Activated CD4-positive, alpha-beta T cell treated with anti-CD3 and anti-CD28 coated beads for 1 hour (primary cell): ENCODE data around the gene MYO1A.
"Not testable (repeated sequence)": the region's sequence is repeated elsewhere in the genome, so short reads cannot be mapped to it uniquely, and the experiment has no call there.

ENCODE experiments used
- DNase-seq: peaks from one replicate; pipeline ENCODE4 v3.0.0-alpha.2; 2020

The MYO1A gene

GRCh38 chr12:56991319-56992246, 58.3 kb downstream of the MYO1A start:
- DNase-seq: no peak

GRCh38 chr12:56990648-56991318, 59.1 kb downstream of the MYO1A start:
- DNase-seq: no peak

DNA sequence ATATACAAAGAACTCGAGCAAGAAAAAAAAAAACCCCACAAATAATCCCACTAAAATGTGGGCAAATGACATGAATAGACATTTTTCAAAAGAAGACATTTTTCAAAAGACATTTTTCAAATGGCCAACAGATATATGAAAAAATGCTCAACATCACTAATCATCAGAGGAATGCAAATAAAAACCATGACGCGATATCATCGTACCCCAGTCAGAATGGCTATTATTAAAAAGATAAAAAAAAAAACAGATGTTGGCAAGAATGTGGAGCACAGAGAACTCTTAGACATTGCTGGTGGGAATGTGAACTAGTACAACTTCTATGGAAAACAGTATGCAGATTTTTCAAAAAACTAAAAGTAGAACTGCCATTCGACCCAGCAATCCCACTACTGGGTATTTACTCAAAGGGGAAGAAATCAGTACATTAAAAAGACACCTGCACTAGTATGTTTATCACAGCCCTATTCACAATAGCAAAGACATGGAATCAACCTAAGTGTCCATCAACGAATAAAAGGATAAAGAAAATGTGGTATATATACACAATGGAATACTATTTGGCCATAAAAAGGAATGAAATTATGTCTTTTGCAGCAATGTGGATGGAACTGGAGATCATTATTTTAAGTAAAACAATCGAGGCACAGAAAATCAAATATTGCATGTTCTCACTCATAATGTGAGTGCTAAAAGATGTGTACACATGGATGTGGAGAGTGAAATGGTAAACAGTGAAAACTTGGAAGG, 59.9 kb downstream of the MYO1A start:
- DNase-seq: no peak

DNA sequence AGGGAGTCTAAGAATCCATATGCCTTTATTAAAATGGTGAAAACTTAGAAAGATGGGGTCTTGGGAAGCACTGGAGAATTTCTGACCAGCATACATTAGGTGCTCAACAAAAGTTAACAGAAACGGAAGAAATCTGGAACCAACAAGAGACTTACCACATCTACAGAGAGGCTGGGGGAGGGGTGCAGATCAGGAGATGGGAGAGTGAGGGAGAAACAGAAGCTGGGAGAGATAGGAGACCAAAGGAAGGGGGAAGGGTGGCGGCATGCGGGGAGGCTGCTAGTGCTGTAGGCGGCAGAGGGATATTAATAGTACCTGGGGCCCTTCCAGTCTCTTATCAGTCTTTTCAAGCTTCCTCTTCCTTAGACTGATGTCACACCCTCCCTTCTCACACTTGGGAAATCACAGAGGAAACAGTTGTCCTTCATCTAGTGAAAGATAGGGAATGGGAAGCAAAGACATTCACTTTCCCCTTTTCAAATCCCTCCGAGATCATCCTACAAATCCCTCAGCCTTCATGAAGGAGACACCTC, 61.7 kb downstream of the MYO1A start:
- DNase-seq: no peak

DNA sequence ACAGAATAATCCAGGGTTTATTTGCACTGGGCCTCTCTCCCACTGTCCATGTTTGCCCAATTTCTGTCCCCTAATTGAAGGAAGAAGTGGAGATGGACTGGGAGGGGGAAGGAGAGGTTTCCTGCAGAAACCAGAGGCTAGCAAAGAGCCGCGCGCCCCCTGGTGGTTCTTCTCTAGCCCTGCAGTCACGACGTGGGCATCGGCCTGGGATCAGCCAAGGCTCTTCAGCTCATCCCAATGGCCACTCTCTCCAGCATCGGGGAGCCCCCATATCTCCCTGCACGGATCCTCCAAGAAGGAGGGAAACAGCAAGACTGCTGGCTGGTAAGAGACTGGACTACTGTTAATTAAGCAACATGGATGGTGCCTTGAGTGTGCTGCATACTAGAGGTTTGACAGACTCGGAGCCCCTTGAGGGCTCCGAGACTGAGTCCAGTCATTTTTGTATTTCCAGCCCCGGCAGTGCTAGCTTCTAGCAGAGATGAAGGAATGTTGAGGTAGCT, 62.3 kb downstream of the MYO1A start:
- peak; percentile 65 for DNase-seq

- no peak for DNase-seq
Observed at GRCh38 chr12:56987011-56987410, 62.9 kb downstream of the MYO1A start.

DNA sequence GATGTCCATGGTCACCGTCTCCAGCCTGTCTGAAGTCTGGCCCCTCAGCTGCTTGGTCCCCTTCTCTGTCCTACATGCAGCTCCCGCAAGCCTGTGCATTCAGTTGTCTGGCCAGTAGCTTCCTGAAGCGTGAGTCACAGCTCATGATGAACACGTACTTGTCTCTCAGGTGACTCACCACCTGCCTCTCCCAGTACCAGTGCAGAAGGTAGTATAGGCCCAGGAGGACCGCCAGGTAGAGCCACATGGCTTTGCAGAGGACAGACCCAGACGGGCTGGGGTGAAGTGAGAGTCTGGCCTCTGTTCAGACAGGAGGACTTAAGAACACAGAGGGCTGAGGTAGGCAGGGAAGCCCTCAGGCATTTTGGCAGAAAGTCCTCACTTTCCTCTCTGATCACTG, 64.2 kb downstream of the MYO1A start:
- DNase-seq: not testable (repeated sequence)

DNA sequence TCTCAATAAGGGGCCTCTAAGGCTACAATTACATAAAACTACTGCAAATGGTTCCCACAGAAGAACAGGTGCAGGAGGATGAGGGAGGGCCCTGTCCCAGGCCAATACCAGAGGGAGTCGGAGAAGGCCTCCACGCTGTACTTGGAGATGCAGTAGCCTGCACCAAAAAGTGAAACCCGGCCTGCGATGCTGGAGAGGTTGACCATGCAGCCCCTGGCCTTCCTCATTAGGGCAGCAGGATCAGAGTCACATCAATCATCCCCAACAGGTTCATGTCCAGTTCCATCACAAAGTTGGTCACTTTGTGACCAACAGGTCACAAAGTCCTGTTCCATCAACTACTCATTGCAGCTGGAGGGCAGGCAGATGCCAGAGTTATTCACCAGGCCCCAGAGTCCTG, 66.5 kb downstream of the MYO1A start:
- DNase-seq: no peak

- DNase-seq: not testable (repeated sequence)
Observed at GRCh38 chr12:56982578-56983236, 67.2 kb downstream of the MYO1A start.

DNA sequence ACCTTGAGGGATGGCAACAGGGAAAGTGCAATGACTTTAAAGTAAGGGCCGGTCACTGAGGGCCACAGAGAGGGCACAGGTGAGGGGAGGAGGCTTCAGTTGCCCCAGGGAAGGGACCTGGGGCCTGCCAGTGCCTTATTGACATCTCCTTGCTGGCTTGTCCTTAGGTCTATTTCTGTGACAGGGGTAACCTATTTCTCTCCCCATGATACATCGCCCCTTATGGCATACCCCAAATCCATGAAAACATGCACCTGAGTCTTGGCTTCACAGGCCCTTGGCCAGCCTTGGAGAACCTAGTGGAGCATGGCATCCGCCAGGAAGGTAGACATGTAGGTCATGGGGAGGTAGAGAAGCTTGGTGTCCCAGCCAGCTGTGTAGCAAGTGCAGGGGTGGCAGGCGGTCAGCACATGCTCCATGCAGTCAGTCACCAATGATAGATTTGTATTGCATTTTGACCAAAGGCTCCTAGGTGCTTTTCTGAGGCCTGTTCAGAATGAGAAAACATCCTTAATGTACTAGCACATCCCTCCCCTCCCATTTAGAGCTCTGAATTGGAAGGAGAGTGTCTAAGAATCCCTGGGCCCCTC, 68.9 kb downstream of the MYO1A start:
- DNase-seq: no peak

- DNase-seq: no peak
Observed at GRCh38 chr12:56980268-56980667, 69.7 kb downstream of the MYO1A start.

- DNase-seq: no peak
Observed at GRCh38 chr12:56979628-56980027, 70.3 kb downstream of the MYO1A start.
